HG03175 (cell line): Measurements from ENCODE around the gene ITGB2.
"Not testable (repeated sequence)": the region's sequence is repeated elsewhere in the genome, so short reads cannot be mapped to it uniquely, and the experiment has no call there.

Experiments used
- ATAC-seq: cut with Tn5 transposase; IDR thresholded peaks from one replicate; pipeline ENCODE4 v1.9.1; 2021; ENCODE audit warnings: mild to moderate bottlenecking, moderate library complexity; ENCODE audit not compliant: unreplicated experiment

ITGB2 gene

DNA sequence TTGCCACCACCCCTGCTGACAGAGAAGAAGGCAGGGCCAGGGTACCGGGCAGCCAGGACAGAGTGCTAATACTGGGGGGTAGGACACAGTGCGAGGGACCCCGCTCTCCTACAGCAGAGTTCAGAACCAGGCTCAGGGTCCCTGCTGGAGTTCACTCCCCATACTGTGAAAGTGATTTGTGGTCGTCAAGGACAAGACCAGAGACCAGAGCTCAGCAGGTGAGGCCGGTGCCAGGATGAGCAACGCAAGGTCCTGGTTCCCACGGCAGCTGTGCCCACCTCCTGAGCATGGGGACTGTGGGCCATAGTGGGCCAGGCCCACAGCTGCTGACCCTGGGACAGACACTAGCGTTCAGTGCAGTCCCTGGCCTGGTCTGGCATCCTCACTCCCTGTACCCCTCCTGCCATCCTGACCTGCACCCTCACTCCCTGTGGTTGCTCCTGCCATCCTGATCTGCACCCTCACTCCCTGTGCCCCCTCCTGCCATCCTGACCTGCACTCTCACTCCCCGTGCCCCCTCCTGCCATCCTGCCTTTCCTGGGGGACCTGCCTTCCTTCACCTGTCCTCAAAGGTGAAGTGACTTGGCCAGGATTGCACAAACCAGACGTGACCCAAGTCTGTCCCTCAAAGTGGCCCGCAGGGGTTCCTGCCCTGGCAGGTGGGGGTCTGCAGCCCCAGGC is 33.4 kb downstream of the ITGB2 start:
- no peak for ATAC-seq

DNA sequence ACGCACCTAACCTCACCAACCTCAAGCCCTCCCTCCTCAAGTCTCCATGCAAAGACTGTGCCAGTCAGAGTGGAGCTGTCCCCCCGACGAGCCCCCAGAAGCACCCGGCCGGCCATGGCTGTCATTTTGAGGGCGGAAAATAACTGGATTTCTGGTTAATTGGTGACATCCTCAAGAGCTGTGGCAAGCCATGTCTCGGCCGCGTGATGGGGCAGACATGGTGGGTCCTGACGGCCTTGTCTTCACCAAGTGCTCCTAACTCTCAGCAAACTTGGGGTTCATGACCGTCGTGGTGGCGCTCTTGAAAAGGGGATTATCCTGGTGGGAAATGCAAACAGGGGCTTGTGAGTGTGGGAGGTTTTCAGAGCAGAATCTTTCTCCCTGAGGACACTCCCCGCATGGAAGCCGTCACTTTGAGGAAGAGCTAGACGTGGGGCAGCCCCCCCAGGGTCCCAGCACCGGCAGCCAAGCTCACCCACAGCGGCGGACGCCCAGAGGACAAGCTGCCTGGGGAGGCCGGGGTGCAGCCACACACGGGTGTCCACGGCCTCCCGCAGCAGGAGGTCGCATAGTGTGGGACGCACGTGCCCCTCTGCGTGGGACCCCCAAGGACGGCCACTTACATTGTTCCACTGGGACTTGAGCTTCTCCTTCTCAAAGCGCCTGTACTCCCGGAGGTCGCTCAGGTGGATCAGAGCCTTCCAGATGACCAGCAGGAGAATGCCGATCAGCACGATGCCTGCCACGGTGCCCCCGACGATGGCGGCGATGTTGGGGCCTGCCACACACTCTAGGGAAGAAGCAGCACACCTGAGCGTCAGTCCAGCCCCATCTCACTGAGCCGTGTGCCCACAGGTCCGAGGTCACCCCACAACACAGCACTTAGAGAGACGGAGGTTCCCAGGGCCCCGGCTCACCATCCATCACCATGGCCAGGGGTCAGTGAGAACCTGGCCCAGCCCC is 34.3 kb downstream of the ITGB2 start:
- no peak for ATAC-seq

DNA sequence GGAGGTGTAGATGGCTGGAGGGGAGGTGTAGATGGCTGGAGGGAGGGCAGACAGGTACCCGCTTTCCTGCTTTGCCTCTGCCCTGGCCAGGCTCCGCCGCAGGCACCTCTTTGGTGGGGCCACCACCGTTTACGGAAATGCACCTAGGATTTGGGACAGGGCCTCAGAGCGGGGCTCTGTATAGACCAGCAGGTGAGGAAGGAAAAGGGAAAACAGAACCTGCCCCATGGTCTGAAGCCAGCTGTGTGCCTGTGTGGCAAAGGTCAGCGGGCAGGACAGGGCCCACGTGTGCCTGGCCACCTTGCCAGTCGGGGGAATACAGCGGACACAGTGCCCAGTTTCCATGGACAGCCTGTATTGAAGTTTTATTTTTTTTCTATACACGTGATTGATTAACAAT is 35.1 kb downstream of the ITGB2 start:
- no peak for ATAC-seq

DNA sequence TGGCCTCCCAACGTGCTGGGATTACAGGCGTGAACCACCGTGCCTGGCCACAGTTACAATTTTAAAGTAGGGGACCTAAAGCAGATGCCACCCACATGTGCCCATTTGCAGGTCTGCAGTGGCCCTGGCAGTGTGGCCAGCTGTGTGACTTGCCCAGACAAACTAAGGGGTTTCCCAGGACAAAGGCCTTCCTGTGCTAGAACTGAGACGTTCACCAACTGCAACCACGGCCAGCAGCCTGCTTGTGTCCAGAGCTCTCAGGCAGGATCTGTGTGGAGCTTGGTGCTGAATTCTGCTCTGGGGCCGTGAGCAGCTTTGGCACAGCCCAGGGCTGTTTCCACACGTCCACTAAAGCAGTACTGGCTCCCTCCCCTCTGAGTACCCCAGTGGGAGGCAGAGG is 36.6 kb downstream of the ITGB2 start:
- no peak for ATAC-seq

DNA sequence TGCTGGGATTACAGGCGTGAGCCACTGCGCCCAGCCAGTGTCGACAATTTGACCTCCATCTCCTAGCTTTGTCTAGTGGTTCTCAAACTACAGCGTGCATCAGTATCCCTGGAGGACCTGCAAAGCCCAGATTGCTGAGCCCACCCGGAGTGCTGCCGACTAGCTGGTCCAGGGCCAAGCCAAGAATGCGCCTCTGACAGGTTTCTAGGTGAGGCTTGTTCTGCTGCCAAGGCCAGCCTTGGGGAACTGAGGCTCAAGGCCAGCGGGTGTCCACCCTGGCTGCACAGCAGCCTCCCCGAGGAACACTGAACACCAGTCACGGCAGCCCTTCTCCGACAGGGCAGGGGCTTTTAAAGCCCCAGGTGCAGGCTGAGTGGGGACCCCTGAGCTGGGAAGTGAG is 37.4 kb downstream of the ITGB2 start:
- ATAC-seq: no peak

DNA sequence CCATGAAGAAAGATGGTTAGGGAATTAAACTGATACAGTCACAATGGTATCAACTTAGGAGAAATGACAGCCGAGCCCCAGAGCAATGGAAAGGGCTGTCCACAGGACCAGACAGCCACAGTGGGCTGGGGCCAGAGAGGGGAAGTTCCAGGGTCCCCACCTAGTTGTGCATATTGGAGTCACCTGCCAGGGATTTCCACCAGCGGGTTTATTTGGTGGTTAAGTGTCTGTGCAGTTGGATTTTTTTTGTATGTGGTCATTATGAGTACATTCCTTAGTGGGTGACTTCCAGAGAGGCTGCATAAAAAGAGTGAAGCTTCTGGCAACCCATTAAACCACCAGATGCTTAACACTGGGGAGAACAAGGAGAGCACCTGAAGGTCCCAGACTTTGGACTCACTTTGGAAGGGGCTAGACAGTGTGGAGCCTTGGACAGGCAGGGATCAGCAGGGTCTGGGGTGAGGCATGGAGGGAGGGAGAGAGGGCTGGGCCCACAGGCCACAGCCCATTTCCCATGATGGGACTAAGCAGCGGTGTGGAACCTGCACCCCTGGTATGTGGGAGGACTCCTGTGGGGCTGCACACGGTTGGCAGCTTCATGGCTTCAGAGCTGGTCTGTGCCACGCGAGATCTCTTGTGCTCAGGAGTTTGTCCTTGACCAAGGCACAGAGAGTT is 39.4 kb downstream of the ITGB2 start:
- no peak for ATAC-seq

DNA sequence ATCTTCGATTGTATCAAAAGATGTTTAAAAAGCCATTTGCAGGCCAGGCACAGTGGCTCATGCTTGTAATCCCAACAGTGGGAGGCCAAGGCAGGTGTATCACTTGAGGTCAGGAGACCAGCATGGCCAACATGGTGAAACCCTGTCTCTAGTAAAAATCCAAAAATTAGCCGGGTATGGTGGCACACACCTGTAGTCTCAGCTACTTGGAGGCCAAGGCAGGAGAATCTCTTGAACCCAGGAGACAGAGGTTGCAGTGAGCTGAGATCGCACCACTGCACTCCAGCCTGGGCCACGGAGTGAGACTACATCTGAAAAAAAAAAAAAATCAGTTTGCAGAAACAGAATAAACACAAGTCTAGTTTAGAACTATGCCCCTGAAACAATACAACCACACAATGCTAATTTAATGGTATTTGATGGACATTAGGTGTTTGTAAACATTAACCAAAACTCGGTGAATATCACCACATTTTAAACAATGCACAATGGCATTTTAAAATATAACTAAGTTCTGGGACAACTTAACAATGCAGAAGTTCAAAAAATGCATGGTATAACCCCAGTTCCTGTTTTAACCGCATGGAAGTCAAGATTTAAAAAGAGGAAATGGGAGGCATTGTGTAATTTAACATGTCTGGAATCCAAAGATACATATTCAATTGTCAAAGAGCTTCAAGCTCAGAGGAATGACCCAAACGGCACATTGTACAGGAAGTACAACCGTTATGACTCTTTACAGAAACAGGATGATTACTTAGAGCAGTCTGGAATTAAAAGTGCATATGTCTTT is 40.1 kb downstream of the ITGB2 start:
- no peak for ATAC-seq

DNA sequence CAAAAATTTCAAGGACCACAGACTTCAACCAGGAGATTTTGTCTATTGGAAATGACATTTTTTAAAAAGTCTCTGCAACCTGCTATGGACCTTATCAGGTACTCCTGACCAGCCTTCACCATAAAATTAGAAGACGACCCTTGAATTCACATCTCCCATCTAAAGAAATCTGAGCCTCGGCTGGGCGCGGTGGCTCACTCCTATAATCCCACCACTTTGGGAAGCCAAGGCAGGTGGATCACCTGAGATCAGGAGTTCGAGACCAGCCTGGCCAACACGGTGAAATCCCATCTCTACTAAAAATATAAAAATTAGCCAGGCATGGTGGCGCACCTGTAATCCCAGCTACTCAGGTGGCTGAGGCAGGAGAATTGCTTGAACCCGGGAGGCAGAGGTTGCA is 41.5 kb downstream of the ITGB2 start:
- ATAC-seq: not testable (repeated sequence)

DNA sequence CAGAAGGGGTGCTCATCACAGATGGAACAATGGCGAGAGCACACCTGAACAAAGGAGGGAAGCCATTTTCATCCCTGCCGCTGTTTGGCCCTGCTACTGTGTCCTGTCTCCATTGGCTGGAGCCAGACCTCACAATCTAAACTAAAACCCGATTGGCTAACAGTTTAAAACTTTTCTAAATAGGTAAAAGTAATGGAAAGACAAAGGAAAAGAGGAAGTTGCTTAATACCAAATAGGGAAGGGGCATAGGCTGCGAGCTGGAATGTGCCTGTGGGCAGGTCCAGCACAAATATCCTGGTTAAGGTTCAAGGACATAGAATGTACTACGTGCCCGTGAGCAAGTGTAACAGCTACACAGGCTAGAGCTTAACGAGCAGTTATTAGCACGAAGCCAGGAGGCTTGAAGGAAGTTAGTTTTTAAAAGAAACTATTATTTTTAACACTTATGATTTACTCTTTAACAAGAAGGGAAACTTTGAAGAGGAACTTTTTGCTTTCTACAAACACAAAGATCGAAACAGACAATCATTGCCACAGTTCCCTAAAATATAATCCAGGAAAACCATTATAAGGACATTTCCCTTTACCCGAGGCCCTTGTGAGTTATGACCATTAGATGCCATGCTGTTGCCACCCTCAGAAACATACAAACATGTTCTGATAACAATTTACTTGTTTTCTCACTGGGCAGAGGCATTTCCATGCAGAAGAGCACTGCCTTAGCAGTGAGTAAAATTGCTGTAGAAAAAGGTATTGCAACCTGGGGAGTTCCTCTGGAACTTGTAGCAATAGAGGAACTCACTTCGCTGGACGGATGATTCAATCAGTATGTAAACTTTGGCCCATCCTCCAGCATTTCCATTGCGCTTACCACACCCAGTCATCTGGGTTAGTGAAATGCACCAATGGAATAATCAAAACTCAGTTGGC is 42.4 kb downstream of the ITGB2 start:
- ATAC-seq: no peak

DNA sequence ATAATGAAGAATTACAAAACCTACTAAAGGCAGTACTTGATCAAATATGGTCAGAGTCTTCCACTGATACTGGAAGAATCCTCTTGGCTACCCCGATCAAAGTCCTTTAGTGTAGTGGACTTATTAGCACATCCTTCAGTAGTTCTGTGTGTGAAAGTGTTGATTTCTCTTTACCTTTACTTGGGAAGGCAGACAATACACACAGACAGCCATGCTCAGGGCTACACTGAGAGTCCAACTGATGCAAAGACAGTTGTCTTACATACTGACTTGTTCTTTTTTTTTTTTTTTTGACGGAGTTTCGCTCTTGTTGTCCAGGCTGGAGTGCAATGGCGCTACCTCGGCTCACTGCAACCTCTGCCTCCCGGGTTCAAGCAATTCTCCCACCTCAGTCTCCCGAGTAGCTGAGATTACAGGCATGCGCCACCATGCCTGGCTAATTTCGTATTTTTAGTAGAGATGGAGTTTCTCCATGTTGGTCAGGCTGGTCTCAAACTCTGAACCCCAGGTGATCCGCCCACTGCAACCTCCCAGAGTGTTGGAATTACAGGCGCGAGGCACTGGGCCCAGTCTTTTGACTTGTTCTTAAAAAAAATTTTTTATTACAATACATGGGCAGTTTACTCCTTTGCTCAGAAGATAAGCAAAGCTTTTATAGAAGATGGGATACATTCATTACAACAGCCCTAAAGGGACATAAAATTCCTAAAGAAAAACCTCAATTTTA is 43.7 kb downstream of the ITGB2 start:
- no peak for ATAC-seq

DNA sequence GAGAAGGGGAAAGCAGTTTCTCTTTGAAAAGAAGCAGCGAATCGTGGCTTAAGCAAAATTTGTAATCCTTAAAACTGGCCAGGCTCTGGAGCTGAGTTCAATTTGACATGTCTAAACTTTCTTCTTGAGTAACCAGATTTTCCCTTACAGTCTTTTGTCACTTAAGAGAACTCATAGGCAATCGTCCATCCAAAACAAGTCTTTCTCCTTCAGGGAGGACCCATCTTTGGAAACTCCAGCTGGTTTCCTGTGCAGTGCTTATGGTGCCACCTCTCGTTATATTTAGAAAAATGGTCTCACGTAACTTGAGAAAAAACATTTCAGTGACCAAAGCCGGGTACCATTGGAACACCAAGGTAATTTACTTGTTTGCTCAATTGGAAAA is 45.4 kb downstream of the ITGB2 start:
- no peak for ATAC-seq

DNA sequence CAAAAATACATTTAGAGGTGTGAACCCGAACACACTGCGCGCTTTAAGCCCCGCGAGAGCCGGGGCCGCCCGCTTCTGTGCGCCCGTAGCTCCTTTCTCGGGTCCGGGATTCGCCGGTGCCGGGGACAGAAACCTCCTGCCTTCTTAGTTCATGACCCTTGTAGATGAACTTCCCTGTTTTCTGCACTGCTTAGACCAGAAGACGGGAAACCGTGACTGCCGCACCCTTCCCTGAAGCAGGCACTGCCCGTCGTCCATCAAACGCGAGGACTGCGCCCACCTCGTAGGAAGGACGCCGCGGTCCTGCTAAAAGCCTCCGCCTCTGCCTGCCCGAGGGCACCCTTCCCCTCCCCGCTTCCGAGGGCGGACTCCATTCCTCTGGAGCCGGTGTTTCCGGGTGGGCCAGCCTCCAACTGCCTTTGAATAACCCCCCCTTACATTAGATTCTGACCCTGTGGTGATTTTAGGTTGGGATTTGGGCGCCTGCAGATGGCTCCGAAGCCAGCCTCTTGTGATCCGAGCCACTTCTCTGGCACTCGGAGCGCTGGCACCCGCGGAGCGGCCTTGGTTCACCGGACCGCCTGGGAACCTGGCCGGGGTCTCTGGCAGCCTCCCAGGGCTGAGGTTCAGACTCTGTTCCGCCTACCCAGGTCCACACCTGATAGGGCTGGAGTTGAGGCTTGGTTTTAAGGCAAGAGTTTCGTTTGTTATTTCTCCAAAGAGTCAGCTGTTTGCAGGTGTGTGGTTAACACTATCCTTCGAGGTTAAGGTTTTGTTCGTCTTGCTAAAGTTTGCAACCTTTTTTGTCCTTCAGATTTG is 46.0 kb downstream of the ITGB2 start:
- ATAC-seq: peak; percentile 1

DNA sequence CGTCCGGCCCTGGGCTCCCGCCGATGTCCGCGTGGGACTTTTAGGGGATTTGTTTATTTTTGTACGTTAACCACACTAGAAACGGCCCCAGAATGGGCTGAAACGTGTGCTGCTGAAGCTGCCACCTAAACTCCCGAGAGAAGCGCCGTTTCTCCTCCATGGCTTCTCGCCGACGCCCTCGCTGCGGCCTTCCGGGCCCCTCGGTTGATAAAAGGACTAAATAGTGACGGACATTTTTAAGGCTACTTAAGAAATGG is 46.5 kb downstream of the ITGB2 start:
- ATAC-seq: peak; percentile 8

DNA sequence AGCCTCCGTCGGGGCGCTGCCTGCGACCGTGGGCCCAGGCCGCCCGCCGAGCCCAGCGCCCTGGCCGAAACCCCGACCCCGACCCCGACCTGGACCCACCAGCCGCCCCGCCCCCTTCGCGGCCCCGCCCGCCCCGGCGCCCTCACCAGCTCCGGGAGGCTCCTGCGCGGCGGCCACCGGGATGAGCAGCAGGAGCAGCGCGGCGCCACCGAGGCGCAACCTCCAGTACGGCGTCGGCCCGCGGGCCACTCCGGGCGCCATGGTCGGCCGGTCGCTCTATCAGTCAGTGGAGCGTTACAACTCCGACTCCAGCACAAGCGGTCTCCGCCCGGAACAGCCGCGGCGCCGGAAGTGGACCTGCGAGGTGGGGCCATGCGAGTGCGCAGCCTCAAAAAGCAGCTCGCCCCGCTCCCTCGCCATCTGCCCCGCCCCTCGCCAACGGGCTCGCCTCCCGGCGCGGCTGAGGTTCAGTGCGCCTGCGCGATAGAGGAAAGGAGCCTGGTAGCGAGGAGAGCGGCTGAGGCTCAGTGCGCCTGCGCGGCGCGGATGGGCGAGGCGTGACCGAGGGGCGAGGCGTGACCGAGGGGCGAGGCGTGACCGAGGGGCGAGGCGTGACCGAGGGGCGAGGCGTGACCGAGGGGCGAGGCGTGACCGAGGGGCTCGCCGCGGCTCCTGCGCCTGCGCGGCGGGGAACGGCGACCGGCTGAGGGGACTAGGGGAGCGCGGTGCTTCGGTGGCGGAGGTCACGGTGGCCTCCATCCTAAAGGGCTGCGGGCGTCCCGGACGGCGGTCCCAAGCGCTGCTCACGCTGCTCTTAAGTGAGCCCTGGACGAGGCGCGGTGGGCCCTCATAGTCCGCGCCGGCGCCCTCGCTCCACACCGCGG is 47.1 kb downstream of the ITGB2 start, which contains the start of gene PTTG1IP:
Gene PTTG1IP (minus strand): TSS at position 335 of the 884 bp plus-strand sequence. CDS start 74 bp downstream, at position 261.
- ATAC-seq: peak; percentile 70

DNA sequence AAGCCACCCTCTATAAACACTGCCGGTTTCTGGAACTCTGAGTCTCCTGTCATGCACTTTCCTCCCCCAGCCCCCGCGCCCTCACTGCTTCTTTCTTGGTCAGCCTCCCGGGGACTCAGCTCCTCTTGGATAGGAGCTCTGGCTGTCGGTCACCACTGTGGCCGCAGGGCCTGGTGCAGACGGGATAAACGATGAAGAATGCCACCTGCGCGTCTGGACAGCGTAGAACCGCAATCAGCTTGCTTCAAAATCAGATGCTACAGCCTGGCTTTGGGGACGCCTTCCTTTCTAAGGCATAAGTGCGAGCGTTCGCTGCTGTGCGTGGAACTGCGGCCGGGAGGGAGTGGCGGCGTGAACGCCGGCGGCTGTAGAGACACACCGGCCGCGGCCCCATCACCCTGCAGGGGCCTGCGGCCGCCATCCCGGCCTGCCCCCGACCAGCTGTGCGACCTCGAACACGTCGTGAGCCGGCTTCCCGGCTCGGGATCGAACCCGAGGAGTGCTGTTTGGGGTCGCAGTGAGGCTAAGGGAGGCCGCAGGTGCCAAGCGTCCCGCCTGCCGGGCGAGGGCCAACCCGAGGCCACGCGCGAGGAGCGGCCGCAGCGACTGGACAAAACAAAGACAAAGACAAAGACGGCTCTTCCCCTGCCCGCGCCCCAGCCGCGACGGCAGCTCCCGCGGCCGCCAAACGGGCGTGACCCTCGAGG is 47.9 kb downstream of the ITGB2 start:
- ATAC-seq: no peak

DNA sequence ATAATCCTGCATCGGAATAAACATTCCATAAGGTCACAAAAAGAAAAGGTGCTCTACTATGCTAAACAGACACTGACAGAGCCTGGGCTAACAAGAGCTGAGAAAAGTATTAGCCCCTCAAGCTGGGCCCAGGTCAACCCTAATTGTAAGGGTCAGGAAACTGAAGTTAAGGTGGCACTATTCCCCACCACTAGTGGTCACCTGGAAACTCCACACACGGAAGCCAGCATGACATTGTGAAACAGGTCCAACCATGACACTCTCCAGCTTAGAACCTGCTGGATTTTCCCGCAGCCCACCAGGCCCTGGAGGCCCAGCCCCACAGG is 48.4 kb downstream of the ITGB2 start:
- no peak for ATAC-seq
